ENCODE results near the gene GALNT1.

GRCh38 chr18:35620765-35621164, 39.2 kb downstream of the GALNT1 start:
- TF ChIP-seq POLR2AphosphoS5 (IDR thresholded peaks at IDR 0.05; ENCODE audit: low read depth, low read length), result no peak
- no peak for TF ChIP-seq POLR2A (IDR thresholded peaks at IDR 0.05; ENCODE audit: low read depth, low read length)
- no peak for TF ChIP-seq TAF1 (IDR thresholded peaks at IDR 0.05; ENCODE audit: low read depth, low read length)
- TF ChIP-seq SPI1 (IDR thresholded peaks at IDR 0.05; ENCODE audit: low read depth, low read length), result no peak
- TF ChIP-seq POU2F2 (IDR thresholded peaks at IDR 0.05; ENCODE audit: low read depth, low read length), result no peak

Data from GM12891 (cell line).